ENCODE data around the gene ZC3H14.

DNA sequence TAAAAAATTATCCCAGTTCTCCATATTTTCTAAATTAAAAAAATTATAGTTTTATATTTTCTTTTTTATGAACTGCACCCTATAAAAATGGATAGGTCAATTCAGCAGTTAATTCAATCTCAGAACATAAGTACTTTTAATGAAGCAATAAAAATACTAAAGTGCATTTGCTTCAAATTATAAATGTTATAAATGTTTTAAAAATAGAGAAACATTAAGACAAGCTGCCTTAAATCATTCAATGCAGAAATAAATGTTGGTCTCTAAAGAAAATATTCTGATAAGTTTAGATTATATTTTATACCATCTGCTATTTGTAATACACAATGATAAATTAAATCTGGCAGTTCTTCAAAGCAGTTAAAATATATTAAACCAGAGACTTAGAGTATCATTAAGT, 65.6 kb downstream of the ZC3H14 start:
- TF ChIP-seq, protein P1, sequence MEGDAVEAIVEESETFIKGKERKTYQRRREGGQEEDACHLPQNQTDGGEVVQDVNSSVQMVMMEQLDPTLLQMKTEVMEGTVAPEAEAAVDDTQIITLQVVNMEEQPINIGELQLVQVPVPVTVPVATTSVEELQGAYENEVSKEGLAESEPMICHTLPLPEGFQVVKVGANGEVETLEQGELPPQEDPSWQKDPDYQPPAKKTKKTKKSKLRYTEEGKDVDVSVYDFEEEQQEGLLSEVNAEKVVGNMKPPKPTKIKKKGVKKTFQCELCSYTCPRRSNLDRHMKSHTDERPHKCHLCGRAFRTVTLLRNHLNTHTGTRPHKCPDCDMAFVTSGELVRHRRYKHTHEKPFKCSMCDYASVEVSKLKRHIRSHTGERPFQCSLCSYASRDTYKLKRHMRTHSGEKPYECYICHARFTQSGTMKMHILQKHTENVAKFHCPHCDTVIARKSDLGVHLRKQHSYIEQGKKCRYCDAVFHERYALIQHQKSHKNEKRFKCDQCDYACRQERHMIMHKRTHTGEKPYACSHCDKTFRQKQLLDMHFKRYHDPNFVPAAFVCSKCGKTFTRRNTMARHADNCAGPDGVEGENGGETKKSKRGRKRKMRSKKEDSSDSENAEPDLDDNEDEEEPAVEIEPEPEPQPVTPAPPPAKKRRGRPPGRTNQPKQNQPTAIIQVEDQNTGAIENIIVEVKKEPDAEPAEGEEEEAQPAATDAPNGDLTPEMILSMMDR (IDR thresholded peaks at IDR 0.05) = no peak
- TF ChIP-seq POLR2A (IDR thresholded peaks at IDR 0.05) = no peak
